OCI-LY1 (cell line): ENCODE measurements around the gene UPF2.

Experiments used
- EZH2 ChIP-seq: fragments of 200-600 bp; sonication (generic), shearing (Covaris generic); IDR thresholded peaks from 2 replicates; pipeline ENCODE4 v1.8.0; 2017; ENCODE audit warnings: borderline replicate concordance, mixed run types, mild to moderate bottlenecking, antibody characterized with exemption, low read length, moderate library complexity, mixed read lengths
- TF ChIP-seq, protein P1 (sequence below): fragments of 200-600 bp; sonication (generic), shearing (Covaris generic); IDR thresholded peaks from 2 replicates; pipeline ENCODE4 v1.5.1; 2017; ENCODE audit warnings: mild to moderate bottlenecking, antibody characterized with exemption, low read length, moderate library complexity, mixed read lengths

DNA sequence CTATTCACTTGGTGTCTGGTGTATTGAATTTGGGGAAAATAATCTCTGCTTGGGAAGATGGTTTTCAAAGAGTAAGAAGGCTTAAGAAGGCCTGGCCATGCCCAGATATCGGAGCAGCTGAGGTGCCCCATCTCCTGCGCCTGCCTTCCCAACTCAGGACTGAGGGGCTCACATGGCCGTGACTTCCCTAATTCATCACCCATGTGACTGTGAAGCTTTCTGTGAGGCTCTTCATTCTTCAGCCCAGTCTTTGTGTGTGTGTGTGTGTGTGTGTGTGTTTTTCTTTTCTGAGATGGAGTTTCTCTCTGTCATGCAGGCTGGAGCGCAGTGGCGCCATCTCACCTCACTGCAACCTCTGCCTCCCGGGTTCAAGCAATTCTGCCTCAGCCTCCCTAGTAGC lies 166.3 kb downstream of the UPF2 start:
- TF ChIP-seq, protein P1, sequence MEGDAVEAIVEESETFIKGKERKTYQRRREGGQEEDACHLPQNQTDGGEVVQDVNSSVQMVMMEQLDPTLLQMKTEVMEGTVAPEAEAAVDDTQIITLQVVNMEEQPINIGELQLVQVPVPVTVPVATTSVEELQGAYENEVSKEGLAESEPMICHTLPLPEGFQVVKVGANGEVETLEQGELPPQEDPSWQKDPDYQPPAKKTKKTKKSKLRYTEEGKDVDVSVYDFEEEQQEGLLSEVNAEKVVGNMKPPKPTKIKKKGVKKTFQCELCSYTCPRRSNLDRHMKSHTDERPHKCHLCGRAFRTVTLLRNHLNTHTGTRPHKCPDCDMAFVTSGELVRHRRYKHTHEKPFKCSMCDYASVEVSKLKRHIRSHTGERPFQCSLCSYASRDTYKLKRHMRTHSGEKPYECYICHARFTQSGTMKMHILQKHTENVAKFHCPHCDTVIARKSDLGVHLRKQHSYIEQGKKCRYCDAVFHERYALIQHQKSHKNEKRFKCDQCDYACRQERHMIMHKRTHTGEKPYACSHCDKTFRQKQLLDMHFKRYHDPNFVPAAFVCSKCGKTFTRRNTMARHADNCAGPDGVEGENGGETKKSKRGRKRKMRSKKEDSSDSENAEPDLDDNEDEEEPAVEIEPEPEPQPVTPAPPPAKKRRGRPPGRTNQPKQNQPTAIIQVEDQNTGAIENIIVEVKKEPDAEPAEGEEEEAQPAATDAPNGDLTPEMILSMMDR: no peak
- TF ChIP-seq EZH2: no peak
